Activated CD4-positive, alpha-beta T cell treated with anti-CD3 and anti-CD28 coated beads for 4 hours (primary cell): Measurements from ENCODE around the gene HAX1.
"Not testable (repeated sequence)": the region's sequence is repeated elsewhere in the genome, so short reads cannot be mapped to it uniquely, and the experiment has no call there.

Experiments
- DNase-seq, 2 donors: peaks; one replicate each; pipeline ENCODE4 v3.0.0-alpha.2; 2020

The HAX1 gene

GRCh38 chr1:154287591-154287990 is 15.2 kb downstream of the HAX1 start:
- DNase-seq: not testable (repeated sequence)

- DNase-seq: no peak
Measured at GRCh38 chr1:154288661-154289060, 16.2 kb downstream of the HAX1 start.

GRCh38 chr1:154290921-154291320 is 18.5 kb downstream of the HAX1 start:
- DNase-seq: no peak

- DNase-seq: no peak
Measured at GRCh38 chr1:154295408-154296235, 23.2 kb downstream of the HAX1 start.

- no peak for DNase-seq
Measured at GRCh38 chr1:154301582-154301981, 29.2 kb downstream of the HAX1 start.

GRCh38 chr1:154304664-154305337 is 32.4 kb downstream of the HAX1 start:
- peak; percentile 8 to 27 for DNase-seq

GRCh38 chr1:154306151-154306550 is 33.7 kb downstream of the HAX1 start:
- no peak for DNase-seq

- not testable (repeated sequence) for DNase-seq
Measured at GRCh38 chr1:154307670-154308270, 35.3 kb downstream of the HAX1 start.

GRCh38 chr1:154309136-154309535 is 36.7 kb downstream of the HAX1 start:
- DNase-seq: not testable (repeated sequence)

GRCh38 chr1:154312229-154313065 is 40.0 kb downstream of the HAX1 start:
- not testable (repeated sequence) for DNase-seq

- DNase-seq: no peak
Measured at GRCh38 chr1:154313066-154313356, 40.6 kb downstream of the HAX1 start.

- not testable (repeated sequence) for DNase-seq
Measured at GRCh38 chr1:154314226-154314625, 41.8 kb downstream of the HAX1 start.

- no peak for DNase-seq
Measured at GRCh38 chr1:154316704-154317103, 44.3 kb downstream of the HAX1 start.

- no peak for DNase-seq
Measured at GRCh38 chr1:154318386-154318785, 46.0 kb downstream of the HAX1 start.

- DNase-seq: no peak
Measured at GRCh38 chr1:154320882-154321608, 48.6 kb downstream of the HAX1 start, which contains the start of gene AQP10. AQP10 (plus strand) TSS chr1:154321093; CDS start chr1:154321156, 63 bp downstream.

- DNase-seq: not testable (repeated sequence)
Measured at GRCh38 chr1:154321609-154321934, 49.1 kb downstream of the HAX1 start.

- DNase-seq: no peak
Measured at GRCh38 chr1:154323493-154323892, 51.1 kb downstream of the HAX1 start.

- no peak for DNase-seq
Measured at GRCh38 chr1:154324241-154324640, 51.8 kb downstream of the HAX1 start.

- peak; percentile 78 to 81 for DNase-seq
Measured at GRCh38 chr1:154324669-154325582, 52.5 kb downstream of the HAX1 start, which contains the start of gene ATP8B2. ATP8B2 (plus strand) TSS chr1:154325525; CDS start chr1:154328142, 2,617 bp downstream.
